Measurements from ENCODE around the gene SNX8. TPM values are rescaled to one million over a fixed set of nuclear protein-coding genes. Genes with fewer than 3 reads are reported as not detected.
A peak's percentile ranks its signal among the peaks of the same experiment; 100 is the strongest.

SNX8 gene
- total RNA-seq, 1 experiment from 2014 or later = 40.6 TPM

DNA sequence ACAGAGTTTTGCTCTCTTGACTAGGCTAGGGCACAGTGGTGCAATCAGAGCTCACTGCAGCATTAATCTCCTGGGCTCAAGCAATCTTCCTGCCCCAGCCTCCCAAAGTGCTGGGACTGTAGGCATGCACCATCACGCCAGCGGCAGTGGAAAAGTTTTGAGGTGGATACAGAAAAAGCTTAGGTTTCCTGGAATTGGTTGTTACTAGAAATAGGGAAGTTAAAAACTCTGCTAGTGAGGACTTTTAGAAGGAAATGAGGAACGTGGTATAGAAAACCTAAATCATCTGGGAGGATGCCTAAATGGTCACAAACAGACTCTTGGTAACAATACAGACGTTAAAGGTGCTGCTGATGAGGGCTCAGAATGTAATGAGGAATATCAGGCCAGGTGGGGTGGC is 10.9 kb upstream of the SNX8 start:
- DNase-seq = no peak
- no peaks in the 10 kb centered on the region for H3K27me3 Mint-ChIP-seq (ENCODE audit: low read depth)
- Histone ChIP-seq H3K23ac (ENCODE audit: insufficient read length, low read depth, low read length) (no peak overlapping the region), H2BK20ac (ENCODE audit: low read depth, low read length, poor library complexity, severe bottlenecking) (no peak overlapping the region), H3K79me2 (ENCODE audit: insufficient read depth, low read length) (no peaks in the 10 kb centered on the region), H3K56ac (ENCODE audit: insufficient read length, low read depth, low read length) (no peak overlapping the region), H2BK5ac (ENCODE audit: insufficient read length, low read length) (no peak overlapping the region), H3K27ac (ENCODE audit: insufficient read length, low read depth, low read length) (no peak overlapping the region), H2BK120ac (ENCODE audit: low read depth, low read length, poor library complexity, severe bottlenecking) (no peak overlapping the region), H4K20me1 (ENCODE audit: control insufficient read depth, insufficient read depth, insufficient read length) (no peaks in the 10 kb centered on the region), H3K9ac (ENCODE audit: extremely low read depth, insufficient read length, low read length) (no peak overlapping the region), H4K8ac (replicated peaks; ENCODE audit: insufficient read length, low read depth, low read length) (no peak overlapping the region), H3K27me3 (ENCODE audit: insufficient read depth, low read length) (no peaks in the 10 kb centered on the region), H3T11ph (ENCODE audit: low read length) (no peak overlapping the region), H3K4me2 (ENCODE audit: insufficient read depth, insufficient read length, low read length) (no peak overlapping the region), H2BK12ac (ENCODE audit: insufficient read length, low read depth, low read length) (no peak overlapping the region), H3K14ac (ENCODE audit: insufficient read depth, low read length) (no peak overlapping the region), H3K9me3 (ENCODE audit: control insufficient read depth, low read depth, low read length) (no peaks in the 10 kb centered on the region), H3K18ac (ENCODE audit: insufficient read length, low read depth, low read length) (no peak overlapping the region), H2AK5ac (ENCODE audit: insufficient read length, low read length) (no peak overlapping the region), H4K91ac (ENCODE audit: insufficient read length, low read depth, low read length) (no peak overlapping the region), H3K4me1 (ENCODE audit: insufficient read depth, low read length) (no peaks in the 10 kb centered on the region), H2BK15ac (ENCODE audit: low read depth, low read length) (no peak overlapping the region), H3K79me1 (ENCODE audit: insufficient read depth, low read depth, low read length, poor library complexity, severe bottlenecking) (no peaks in the 10 kb centered on the region), H3K4ac (ENCODE audit: low read depth, low read length) (no peak overlapping the region), H3K23me2 (ENCODE audit: insufficient read length, low read depth, low read length, poor library complexity, severe bottlenecking) (no peaks in the 10 kb centered on the region), H4K5ac (ENCODE audit: insufficient read length, low read depth, low read length) (no peak overlapping the region), H2AFZ (ENCODE audit: low read length) (no peak overlapping the region)
- WGBS (ENCODE audit: extremely low coverage, insufficient read length, low lambda C conversion rate) = no CpG with 5 or more reads among the region's 4 CpGs
- TF ChIP-seq, protein P1, sequence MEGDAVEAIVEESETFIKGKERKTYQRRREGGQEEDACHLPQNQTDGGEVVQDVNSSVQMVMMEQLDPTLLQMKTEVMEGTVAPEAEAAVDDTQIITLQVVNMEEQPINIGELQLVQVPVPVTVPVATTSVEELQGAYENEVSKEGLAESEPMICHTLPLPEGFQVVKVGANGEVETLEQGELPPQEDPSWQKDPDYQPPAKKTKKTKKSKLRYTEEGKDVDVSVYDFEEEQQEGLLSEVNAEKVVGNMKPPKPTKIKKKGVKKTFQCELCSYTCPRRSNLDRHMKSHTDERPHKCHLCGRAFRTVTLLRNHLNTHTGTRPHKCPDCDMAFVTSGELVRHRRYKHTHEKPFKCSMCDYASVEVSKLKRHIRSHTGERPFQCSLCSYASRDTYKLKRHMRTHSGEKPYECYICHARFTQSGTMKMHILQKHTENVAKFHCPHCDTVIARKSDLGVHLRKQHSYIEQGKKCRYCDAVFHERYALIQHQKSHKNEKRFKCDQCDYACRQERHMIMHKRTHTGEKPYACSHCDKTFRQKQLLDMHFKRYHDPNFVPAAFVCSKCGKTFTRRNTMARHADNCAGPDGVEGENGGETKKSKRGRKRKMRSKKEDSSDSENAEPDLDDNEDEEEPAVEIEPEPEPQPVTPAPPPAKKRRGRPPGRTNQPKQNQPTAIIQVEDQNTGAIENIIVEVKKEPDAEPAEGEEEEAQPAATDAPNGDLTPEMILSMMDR (conservative IDR thresholded peaks at IDR 0.05) = no peak
- no peaks in the 10 kb centered on the region for H3K9me3 Mint-ChIP-seq
- no peak overlapping the region for H3K4me3 Mint-ChIP-seq
- H3K27ac Mint-ChIP-seq = 0 out of 7 replicates have a peak overlapping the region, but pooled peaks of 2 of the 3 experiments have one; percentile 40 to 61
- H3K36me3 Mint-ChIP-seq (ENCODE audit: insufficient read depth in 1 of 3, low read depth in 3 of 3) = no peaks in the 10 kb centered on the region; a peak in 1 of 7 replicates
- peaks cover 0 to 3% of the 10 kb centered on the region in 2 experiments; a peak in 1 of 4 replicates for H3K4me1 Mint-ChIP-seq

Measured in H9 (cell line).